Neural progenitor cell (in vitro differentiated cells): ENCODE results near the gene TTYH1. TPM values are rescaled to one million over a fixed set of nuclear protein-coding genes. Genes with fewer than 3 reads are reported as not detected.

ENCODE experiments used
- DNase-seq: peaks from one replicate; pipeline ENCODE4 v3.0.0-alpha.2; 2016; ENCODE audit warnings: low spot score
- H2AFZ ChIP-seq: fragments of 200-600 bp; sonication (generic); replicated peaks from 2 replicates; pipeline ENCODE4 v1.6.1; 2016; ENCODE audit warnings: antibody characterized with exemption
- H3F3A ChIP-seq: fragments of 200-600 bp; sonication (generic); 2 replicates; pipeline ENCODE4 v1.6.1; 2016; ENCODE audit warnings: antibody characterized with exemption, low read depth
- H3K27ac ChIP-seq: fragments of 200-600 bp; sonication (generic); 2 replicates; pipeline ENCODE4 v1.5.1; 2016; ENCODE audit warnings: mild to moderate bottlenecking
- H3K27me3 ChIP-seq: fragments of 200-600 bp; sonication (generic); 2 replicates; pipeline ENCODE4 v1.6.1; 2016; ENCODE audit warnings: mild to moderate bottlenecking, moderate library complexity
- H3K36me3 ChIP-seq: fragments of 200-600 bp; sonication (generic); 2 replicates; pipeline ENCODE4 v1.5.1; 2016
- H3K4me1 ChIP-seq: fragments of 200-600 bp; sonication (generic); 2 replicates; pipeline ENCODE4 v1.6.1; 2016; ENCODE audit warnings: mixed run types
- H3K4me2 ChIP-seq: fragments of 200-600 bp; sonication (generic); 2 replicates; pipeline ENCODE4 v1.6.1; 2016
- H3K4me3 ChIP-seq: fragments of 200-600 bp; sonication (generic); 2 replicates; pipeline ENCODE4 v1.5.1; 2016
- H3K79me2 ChIP-seq: fragments of 200-600 bp; sonication (generic); 2 replicates; pipeline ENCODE4 v1.6.1; 2016; ENCODE audit warnings: low read depth
- H3K9ac ChIP-seq: fragments of 200-600 bp; sonication (generic); 2 replicates; pipeline ENCODE4 v1.6.1; 2016
- H3K9me3 ChIP-seq: fragments of 200-600 bp; sonication (generic); 2 replicates; pipeline ENCODE4 v1.5.1; 2016; ENCODE audit warnings: low read depth
- H4K20me1 ChIP-seq: fragments of 200-600 bp; sonication (generic); 2 replicates; pipeline ENCODE4 v1.6.1; 2016; ENCODE audit warnings: low read depth
- H3K27ac Mint-ChIP-seq: 3 replicates; pipeline ENCODE4 v1.8.0; 2021; ENCODE audit warnings: mixed read lengths
- H3K27me3 Mint-ChIP-seq: 2 replicates; pipeline ENCODE4 v1.8.0; 2022; ENCODE audit warnings: low read depth, mild to moderate bottlenecking, inconsistent platforms, moderate library complexity, mixed read lengths; ENCODE audit not compliant: insufficient read depth
- H3K36me3 Mint-ChIP-seq: 3 replicates; pipeline ENCODE4 v1.8.0; 2021; ENCODE audit warnings: mixed read lengths
- H3K4me1 Mint-ChIP-seq: 3 replicates; pipeline ENCODE4 v1.8.0; 2021; ENCODE audit warnings: mixed read lengths
- H3K4me3 Mint-ChIP-seq: 3 replicates; pipeline ENCODE4 v1.8.0; 2021; ENCODE audit warnings: mild to moderate bottlenecking, moderate library complexity, mixed read lengths
- H3K9me3 Mint-ChIP-seq: 3 replicates; pipeline ENCODE4 v1.8.0; 2020; ENCODE audit warnings: mixed read lengths
- CTCF ChIP-seq: fragments of 200-600 bp; sonication (generic); IDR thresholded peaks from 2 replicates; pipeline ENCODE4 v1.5.1; 2017; ENCODE audit warnings: antibody characterized with exemption, mild to moderate bottlenecking
- EZH2 ChIP-seq: fragments of 200-600 bp; sonication (generic); IDR thresholded peaks from 2 replicates; pipeline ENCODE4 v1.6.1; 2017; ENCODE audit warnings: antibody characterized with exemption, mild to moderate bottlenecking, moderate library complexity
- EZH2phosphoT487 ChIP-seq: fragments of 200-600 bp; sonication (generic); IDR thresholded peaks from 2 replicates; pipeline ENCODE4 v1.6.1; 2017; ENCODE audit warnings: antibody characterized with exemption
- total RNA-seq: library from RNA; depleted of rRNA; stranded (reverse); fragments of >200 nt; gene quantifications from 2 replicates; pipeline ENCODE4 v1.2.3, GENCODE V29; 2015; ENCODE audit warnings: low replicate concordance

TTYH1 gene
- total RNA-seq, 1 donor from 2014 or later: 34.2 TPM

GRCh38 chr19:54393381-54393780 is 21.9 kb upstream of the TTYH1 start:
- H3K4me2 ChIP-seq: no peak overlapping the region
- no peaks in the 10 kb centered on the region for H4K20me1 ChIP-seq
- no peaks in the 10 kb centered on the region for H3K79me2 ChIP-seq
- H3K36me3 Mint-ChIP-seq: no peaks in the 10 kb centered on the region
- TF ChIP-seq EZH2phosphoT487 (no peak), EZH2 (no peak), CTCF (no peak)
- H3K9me3 Mint-ChIP-seq: no peaks in the 10 kb centered on the region
- H3K4me1 ChIP-seq: peaks cover 6% of the 10 kb centered on the region
- no peak overlapping the region for H3K27ac ChIP-seq
- no peak for DNase-seq
- H3F3A ChIP-seq: peaks cover 6% of the 10 kb centered on the region
- no peak overlapping the region for H3K9ac ChIP-seq
- H3K4me1 Mint-ChIP-seq: peaks cover 15% of the 10 kb centered on the region
- H3K27me3 ChIP-seq: peaks cover 21% of the 10 kb centered on the region
- no peak overlapping the region for H3K4me3 Mint-ChIP-seq
- H3K27ac Mint-ChIP-seq: no peak overlapping the region
- H2AFZ ChIP-seq: no peak overlapping the region
- H3K9me3 ChIP-seq: no peaks in the 10 kb centered on the region
- H3K4me3 ChIP-seq: no peak overlapping the region
- peaks cover 9% of the 10 kb centered on the region for H3K27me3 Mint-ChIP-seq
- no peaks in the 10 kb centered on the region for H3K36me3 ChIP-seq

- Mint-ChIP-seq H3K27ac (no peak overlapping the region), H3K4me3 (no peak overlapping the region), H3K9me3 (no peaks in the 10 kb centered on the region), H3K36me3 (no peaks in the 10 kb centered on the region), H3K27me3 (no peaks in the 10 kb centered on the region), H3K4me1 (peaks cover 12% of the 10 kb centered on the region)
- TF ChIP-seq EZH2phosphoT487 (no peak), CTCF (no peak), EZH2 (no peak)
- no peak for DNase-seq
- Histone ChIP-seq H3F3A (peaks cover 6% of the 10 kb centered on the region), H3K27me3 (no peaks in the 10 kb centered on the region), H3K79me2 (no peaks in the 10 kb centered on the region), H4K20me1 (no peaks in the 10 kb centered on the region), H3K4me3 (no peak overlapping the region), H3K36me3 (no peaks in the 10 kb centered on the region), H3K9ac (no peak overlapping the region), H3K4me1 (peaks cover 6% of the 10 kb centered on the region), H2AFZ (no peak overlapping the region), H3K4me2 (no peak overlapping the region), H3K9me3 (no peaks in the 10 kb centered on the region), H3K27ac (no peak overlapping the region)
These were observed 19.6 kb upstream of the TTYH1 start for GRCh38 chr19:54395685-54396084.

GRCh38 chr19:54399189-54399588 is 16.1 kb upstream of the TTYH1 start:
- Mint-ChIP-seq H3K9me3 (no peaks in the 10 kb centered on the region), H3K4me1 (peaks cover 4% of the 10 kb centered on the region), H3K27me3 (no peaks in the 10 kb centered on the region), H3K27ac (no peak overlapping the region), H3K4me3 (no peak overlapping the region), H3K36me3 (no peaks in the 10 kb centered on the region)
- Histone ChIP-seq H3K27me3 (no peaks in the 10 kb centered on the region), H3K79me2 (no peaks in the 10 kb centered on the region), H3K4me1 (no peaks in the 10 kb centered on the region), H3K9ac (no peak overlapping the region), H4K20me1 (no peaks in the 10 kb centered on the region), H3K9me3 (no peaks in the 10 kb centered on the region), H3K36me3 (no peaks in the 10 kb centered on the region), H3K4me3 (no peak overlapping the region), H3F3A (no peaks in the 10 kb centered on the region), H3K27ac (no peak overlapping the region), H2AFZ (no peak overlapping the region), H3K4me2 (no peak overlapping the region)
- TF ChIP-seq EZH2: no peak
- no peak for TF ChIP-seq EZH2phosphoT487
- no peak for TF ChIP-seq CTCF
- DNase-seq: no peak
